ENCODE measurements around the gene SOX18. TPM values are rescaled to one million over a fixed set of nuclear protein-coding genes. Genes with fewer than 3 reads are reported as not detected.
"Not testable (repeated sequence)": the region's sequence is repeated elsewhere in the genome, so short reads cannot be mapped to it uniquely, and the experiment has no call there.

The SOX18 gene
- 0.41 TPM for total RNA-seq

GRCh38 chr20:64049060-64049877, at the start of gene SOX18:
TSS of gene SOX18 (minus strand) at chr20:64049639. CDS start at chr20:64049516, 123 bp downstream.
- no peak for DNase-seq (ENCODE audit: low spot score in 2 of 2)
- FAIRE-seq = no peak

- FAIRE-seq = no peak
- DNase-seq (ENCODE audit: low spot score in 2 of 2) = no peak
These were observed 49.1 kb upstream of the SOX18 start for GRCh38 chr20:64098471-64099013.

- DNase-seq (ENCODE audit: low spot score in 2 of 2) = no peak
- FAIRE-seq = no peak
These were observed 47.1 kb upstream of the SOX18 start for GRCh38 chr20:64096535-64096934.

DNA sequence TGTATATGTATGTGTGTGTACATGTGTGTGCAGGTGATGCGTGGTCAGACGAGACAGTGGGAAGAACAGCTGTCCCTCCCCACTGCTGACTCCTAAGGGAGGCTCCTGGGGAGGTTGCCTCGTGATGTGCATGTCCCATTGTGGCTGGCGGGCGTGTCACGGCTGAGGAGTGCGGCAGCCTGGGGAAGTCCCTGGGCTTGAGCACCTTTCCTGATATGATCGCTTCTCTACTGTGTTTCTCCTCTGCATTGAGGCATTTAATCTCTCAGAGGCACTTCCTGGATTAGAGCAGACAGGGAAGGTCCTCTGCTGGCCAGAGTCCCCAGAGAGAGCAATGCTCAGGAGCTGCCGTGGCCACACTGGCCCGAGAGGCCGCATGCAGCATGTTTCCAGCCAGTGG, 46.5 kb upstream of the SOX18 start:
- no peak for FAIRE-seq
- DNase-seq (ENCODE audit: low spot score in 2 of 2) = no peak

GRCh38 chr20:64095455-64095854, 46.0 kb upstream of the SOX18 start:
- DNase-seq (ENCODE audit: low spot score in 2 of 2) = no peak
- no peak for FAIRE-seq

DNA sequence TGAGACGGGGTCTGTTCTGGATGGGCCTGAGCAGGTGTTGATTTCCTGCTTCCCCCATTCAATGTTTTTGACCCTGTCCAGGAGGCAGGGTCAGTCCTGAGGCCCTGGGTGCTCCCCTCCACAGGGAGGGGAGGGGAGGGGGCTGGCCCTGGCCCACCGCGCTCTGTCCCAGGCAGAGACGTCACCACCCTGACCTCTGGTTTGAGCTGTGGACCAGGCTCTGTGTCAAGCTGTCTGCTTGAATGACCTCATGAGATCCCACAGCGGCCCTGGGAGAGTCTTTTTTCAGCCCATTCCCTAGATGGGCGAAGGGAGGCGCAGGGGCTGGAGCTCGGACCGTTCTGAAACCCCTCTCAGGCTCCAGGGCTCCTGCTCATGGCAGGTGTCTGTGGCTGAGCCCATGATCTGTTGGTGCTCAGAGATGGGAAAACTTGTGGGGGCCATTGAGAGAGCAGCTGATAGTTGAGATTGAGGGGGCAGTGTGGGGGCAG, 43.6 kb upstream of the SOX18 start:
- no peak for DNase-seq (ENCODE audit: low spot score in 2 of 2)
- no peak for FAIRE-seq

GRCh38 chr20:64092258-64093012, 43.0 kb upstream of the SOX18 start:
- no peak for FAIRE-seq
- no peak for DNase-seq (ENCODE audit: low spot score in 2 of 2)

- DNase-seq (ENCODE audit: low spot score in 2 of 2) (no peak), FAIRE-seq (no peak)
These were observed 42.3 kb upstream of the SOX18 start for GRCh38 chr20:64091770-64092169.

DNA sequence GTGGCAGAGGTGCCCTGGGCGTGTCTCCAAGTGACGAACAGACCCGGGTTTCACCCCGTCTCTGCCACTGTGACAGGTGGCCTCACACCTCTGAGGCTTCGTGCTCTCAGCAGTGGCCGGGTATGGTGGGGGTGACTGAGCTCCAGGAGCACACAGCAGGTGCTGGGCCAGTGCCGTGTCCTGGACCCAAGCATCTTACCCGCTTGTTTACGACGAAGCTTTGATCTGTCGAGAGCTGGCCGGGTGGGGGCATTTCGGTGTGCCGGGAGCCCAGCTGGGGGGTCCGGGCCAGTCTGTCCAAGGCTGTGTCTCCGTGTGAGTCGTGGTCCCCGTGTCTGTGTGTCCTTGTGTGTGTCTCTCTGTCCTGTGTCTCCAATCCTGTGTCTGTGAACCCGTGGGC, 41.9 kb upstream of the SOX18 start:
- DNase-seq (ENCODE audit: low spot score in 2 of 2) (no peak), FAIRE-seq (no peak)

DNA sequence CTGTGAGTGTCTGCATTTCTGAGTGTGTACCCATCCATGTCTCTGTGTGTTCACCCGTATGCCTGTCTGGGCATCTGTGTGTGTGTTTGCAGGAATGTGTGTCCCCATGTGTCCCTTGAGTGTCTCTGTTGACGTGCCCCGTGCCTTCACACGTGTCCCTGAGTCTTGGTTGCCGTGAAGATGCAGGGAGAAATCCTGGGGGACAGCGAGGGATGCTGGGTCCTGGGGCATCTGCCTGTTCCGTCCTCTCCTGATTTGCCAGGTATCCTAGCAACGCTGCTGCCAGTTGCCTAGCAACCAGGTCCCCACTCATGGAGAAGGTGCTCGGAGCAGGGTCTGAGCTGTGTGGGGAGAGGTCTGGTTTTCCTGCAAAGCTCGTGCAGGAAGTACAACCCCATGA, 40.7 kb upstream of the SOX18 start:
- no peak for FAIRE-seq
- peak in 1 of 2 donors; percentile 61 for DNase-seq (ENCODE audit: low spot score in 2 of 2)

- FAIRE-seq; DNase-seq (ENCODE audit: low spot score in 2 of 2): not testable (repeated sequence)
These were observed 39.1 kb upstream of the SOX18 start for GRCh38 chr20:64088586-64088985.

GRCh38 chr20:64087226-64087825, 37.9 kb upstream of the SOX18 start:
- not testable (repeated sequence) for DNase-seq (ENCODE audit: low spot score in 2 of 2); FAIRE-seq

- no peak for FAIRE-seq
- DNase-seq (ENCODE audit: low spot score in 2 of 2) = no peak
These were observed 37.4 kb upstream of the SOX18 start for GRCh38 chr20:64086801-64087200.

- no peak for FAIRE-seq
- DNase-seq (ENCODE audit: low spot score in 2 of 2) = no peak
These were observed 35.3 kb upstream of the SOX18 start for GRCh38 chr20:64084685-64085152.

- DNase-seq (ENCODE audit: low spot score in 2 of 2) (peak in 1 of 2 donors; percentile 52), FAIRE-seq (no peak)
These were observed 34.6 kb upstream of the SOX18 start, which contains the start of gene LKAAEAR1 for GRCh38 chr20:64083804-64084684. TSS of gene LKAAEAR1 (minus strand) at chr20:64084398. CDS start at chr20:64084219, 179 bp downstream.

DNA sequence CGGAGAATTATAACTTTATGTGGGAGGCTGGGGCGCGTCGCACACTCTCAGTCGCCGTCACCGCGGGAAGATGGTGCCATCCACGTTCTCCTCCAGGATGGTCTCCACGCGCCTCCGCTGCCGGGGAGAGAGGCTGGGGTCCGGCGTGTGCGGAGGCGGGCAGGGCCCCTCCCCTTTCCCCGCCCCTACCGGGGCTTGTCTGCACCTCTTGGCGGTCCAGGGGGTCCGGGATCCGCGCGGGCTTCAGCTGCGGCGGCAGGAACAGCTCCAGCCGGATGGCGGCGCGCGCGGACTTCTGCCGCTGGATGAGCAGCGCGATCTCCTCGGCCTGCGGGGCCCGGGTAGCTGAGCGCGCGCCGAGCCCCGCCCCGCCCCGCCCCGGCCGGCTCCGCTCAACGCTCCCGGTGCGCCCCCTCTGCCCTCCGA, 34.0 kb upstream of the SOX18 start:
- FAIRE-seq = no peak

DNA sequence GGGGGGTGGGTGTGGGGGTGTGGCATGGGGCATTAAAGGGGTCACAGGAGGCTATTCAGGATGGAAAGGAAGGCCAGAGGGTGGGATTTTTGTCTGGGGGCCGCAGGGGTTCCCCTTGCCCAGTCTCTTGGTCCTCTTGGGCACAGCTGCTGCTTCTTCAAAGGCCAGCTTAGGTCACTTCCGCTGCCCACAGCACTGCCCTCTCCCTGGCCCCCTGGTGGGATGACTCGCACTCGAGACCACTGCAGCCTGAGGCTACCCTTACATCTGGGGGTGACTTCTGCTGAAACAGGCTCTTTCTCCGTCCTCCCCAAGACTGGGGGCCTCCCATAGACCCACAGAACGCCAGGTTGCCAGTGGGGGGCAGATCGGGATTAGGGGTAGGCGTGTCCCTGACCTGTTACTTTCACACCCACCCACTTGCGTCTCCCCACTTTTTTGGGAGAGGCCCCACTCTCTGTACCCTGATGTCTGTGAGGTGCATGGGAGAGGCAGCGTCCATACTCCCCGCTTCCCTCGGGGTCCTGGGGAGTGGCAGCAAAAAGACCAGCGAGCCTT, 33.5 kb upstream of the SOX18 start:
- no peak for FAIRE-seq

More for the DNA sequence above, 34.0 kb upstream of the SOX18 start:
- peak; percentile 80 to 84 for DNase-seq (ENCODE audit: low spot score in 2 of 2)

GRCh38 chr20:64082126-64082731, 32.8 kb upstream of the SOX18 start:
- DNase-seq (ENCODE audit: low spot score in 2 of 2) = no peak
- FAIRE-seq = no peak

More for the DNA sequence above, 33.5 kb upstream of the SOX18 start:
- DNase-seq (ENCODE audit: low spot score in 2 of 2) = no peak

- no peak for DNase-seq (ENCODE audit: low spot score in 2 of 2)
- FAIRE-seq = no peak
These were observed 32.2 kb upstream of the SOX18 start for GRCh38 chr20:64081624-64081964.
